ENCODE measurements around the gene ITGAV.

ITGAV gene

DNA sequence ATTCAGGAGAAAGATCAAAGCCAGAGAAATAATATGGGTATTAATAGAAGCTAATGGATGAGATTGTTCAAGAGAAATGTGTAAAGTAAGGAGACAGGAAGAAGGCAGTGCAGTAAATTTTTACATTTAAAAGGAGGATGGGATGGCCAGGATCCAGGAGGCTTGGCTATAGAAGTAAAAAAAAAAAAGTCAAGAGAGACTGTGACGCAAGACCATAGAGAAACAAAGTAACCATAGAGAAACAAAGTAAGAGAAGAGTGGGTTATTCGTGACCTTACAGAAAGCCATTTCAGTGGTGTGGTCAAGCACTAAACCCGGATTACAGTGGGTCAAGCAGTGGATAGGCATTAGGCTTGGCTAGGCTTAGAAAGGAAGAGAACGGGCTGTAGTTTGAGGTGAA lies 93.5 kb downstream of the ITGAV start:
- no peak for DNase-seq

DNA sequence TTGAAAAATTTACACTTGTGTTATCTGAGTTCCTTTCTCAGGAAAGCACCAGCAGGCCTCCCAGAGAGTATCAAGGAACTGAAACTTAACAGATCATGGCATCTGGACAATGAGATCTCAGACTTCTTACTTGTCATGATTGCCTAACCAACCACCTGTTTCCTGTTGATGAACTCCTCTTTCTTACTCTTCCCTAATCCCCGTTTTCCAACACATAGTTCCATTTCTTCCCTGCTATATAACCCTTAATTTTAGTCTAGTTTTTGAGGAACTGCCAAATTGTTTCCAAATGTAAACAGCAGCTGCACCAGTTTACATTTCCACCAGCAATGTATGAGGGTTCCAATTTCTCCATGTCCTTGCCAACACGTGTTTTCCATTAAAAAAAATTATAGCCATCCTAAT lies 98.0 kb downstream of the ITGAV start:
- DNase-seq: no peak

DNA sequence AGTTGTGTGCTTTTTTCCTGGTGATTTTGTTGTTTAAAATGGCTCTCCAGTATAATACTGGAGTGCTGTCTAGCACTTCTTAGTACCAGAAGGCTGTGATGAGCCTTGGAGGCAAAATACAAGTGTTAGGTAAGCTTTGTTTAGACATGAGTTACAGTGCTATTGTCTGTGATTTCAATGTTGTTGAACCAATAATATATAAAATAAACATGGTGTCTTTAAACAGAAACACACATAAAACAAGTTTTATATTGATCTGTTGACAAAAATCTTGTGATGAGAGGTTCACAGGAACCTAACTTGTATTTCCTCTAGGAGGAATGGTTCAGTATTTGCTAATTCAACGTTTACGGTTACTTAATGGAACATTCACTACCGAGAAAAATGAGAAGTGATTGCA lies 99.0 kb downstream of the ITGAV start:
- DNase-seq: no peak

DNA sequence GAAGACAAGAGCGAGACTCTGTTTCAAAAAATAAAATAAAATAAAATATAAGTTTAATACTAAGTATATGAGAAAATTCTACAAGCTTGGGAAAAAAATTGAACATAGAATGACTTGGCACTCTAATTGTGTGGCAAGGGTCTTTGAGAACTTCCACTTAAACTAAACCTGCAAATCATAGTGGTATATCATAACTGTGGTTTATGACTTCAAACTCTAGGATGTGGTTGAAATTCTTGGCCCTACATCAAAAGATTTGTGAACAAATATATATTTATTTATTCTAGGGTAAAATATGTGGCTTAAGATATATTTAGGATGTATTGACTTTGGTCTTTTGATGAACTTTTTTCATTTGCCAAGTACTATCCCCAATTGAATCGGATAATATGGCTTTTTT lies 100.9 kb downstream of the ITGAV start:
- DNase-seq: no peak

DNA sequence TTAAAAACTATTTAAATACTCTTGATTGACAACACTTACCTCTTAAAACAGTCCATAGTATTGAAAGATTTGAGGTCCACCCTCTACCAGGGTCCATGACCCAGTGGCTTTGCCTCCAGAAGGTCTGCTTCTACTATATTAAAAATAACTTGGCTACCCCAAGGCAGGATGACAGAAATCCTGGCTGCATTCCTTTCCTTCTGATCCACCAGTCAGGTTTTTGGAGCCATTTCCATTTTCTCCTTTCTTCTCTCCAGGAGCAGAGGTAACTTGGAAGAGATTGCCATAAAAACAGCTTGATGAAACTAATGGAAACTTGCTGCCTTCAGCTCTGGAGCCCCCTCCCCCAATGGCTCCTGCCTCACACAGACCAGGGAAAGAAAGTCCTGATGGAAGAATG lies 101.4 kb downstream of the ITGAV start:
- no peak for DNase-seq

DNA sequence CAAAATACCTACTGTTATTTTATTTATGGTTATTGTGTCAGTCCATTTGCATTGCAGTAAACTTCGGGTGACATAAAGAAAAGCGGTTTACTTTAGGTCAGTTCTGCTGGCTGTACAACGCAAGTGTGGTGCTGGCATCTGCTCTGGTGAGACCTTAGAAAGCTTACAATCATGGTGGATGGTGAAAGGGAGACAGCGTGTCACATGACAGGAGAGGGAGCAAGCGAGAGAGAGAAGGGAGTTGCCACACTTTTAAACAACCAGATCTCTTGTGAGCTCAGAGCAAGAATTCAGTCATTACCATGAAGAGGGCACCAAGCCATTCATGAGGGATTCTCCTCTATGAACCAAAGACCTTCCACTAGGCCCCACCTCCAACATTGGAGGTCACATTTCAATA lies 102.0 kb downstream of the ITGAV start:
- no peak for DNase-seq

DNA sequence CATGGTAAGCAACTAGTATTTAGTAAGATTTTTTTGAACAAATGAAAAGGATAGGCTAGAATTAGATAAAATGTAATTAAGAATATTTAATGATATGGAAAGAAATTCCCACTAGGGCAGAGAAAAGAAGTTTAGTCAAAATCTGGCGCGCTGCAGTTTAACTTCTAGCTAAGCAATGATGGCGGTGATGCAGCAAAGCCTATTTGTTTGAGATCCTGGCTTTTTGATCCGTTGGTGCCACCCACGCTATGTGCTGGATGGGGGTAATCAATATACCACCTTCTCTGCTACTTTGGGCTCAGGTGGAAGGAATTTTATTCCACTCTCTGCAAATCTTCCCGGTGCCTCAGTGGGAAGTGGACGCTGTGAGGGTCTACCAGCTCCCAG lies 103.6 kb downstream of the ITGAV start:
- no peak for DNase-seq

DNA sequence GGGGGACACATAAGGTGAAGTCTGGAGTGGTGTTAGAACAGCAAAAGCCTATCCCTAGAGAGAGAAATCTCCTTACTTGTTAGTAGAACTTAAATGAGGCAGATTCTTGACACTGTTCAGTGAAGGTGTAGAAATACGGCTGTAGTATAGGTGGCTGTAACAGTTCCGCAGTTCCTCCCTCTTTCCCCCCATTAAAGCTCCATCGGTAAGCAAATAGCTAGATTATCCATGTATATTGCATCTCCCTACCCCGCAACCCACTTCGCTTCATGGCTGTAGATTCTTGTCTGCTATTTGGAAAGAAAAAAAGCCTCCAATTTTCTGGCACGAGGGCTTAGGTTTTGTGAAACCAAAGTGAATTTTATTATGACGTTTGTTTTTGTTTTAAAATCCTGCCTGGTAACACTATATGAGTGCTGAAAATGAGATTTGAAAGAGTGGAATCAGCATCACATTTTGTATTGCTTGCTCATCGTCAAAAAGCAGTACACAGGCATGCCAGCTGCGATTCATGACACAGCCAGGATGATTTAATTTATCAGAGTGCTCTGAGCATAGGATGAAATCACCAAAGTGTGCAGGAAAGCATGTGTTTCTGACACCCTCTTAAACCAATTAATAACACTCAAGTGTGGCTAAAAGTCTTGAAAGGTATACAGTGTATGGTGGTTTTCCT lies 105.4 kb downstream of the ITGAV start:
- DNase-seq: no peak

DNA sequence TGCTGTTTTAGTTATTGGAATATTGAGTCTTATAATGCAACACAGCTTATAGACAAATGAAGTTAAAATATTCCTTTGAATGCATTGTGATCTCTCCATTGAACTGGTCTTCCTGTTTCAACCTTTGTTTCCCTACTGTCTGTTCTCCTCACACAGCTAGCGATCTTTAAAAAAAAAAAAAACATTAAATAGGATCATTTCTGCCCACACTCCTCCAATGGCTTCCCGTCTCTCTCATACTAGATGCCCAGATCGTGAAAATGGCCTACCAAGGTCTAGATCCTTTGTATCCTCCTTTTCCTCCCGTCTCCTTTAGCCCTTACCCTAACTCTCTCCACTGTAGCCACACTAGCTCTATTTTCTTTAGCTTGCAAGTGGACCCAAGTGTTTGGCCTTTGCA lies 106.4 kb downstream of the ITGAV start:
- no peak for DNase-seq

DNA sequence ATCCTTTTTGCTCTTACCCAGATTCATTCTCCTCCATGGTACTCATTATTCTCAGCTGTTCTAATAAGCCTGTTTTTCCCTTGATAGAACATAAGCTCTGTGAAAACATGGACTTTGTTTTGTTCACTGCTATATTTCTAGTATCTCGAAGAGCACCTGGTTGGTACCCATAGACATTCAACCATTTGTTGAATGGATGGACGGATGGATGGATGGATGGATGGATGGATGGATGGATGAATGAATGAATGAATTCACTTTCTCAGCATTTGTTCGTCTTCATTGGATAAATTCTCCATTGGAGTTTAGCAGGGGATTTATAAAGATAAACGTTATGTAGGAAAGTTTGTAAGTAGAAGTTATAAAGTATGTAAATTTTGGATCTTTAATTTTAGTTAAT lies 106.9 kb downstream of the ITGAV start:
- DNase-seq: no peak

DNA sequence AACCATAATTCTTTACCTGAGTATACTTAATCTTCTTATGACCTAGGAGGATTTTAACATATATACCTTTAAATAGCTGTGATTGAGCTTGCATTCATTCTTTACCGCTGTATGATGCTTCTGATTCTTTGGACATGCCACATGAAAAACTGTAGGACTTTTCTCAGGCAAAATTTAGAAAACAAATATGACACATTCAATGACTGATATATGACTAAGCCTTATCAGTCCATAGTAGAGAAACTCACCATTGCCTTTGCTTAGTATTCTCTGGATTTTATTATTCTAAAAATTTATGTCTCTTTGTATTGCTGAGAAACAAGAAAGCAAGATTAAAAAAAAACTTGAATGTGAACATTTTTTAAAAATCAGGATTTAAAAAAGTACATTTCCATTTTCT lies 107.7 kb downstream of the ITGAV start:
- no peak for DNase-seq

DNA sequence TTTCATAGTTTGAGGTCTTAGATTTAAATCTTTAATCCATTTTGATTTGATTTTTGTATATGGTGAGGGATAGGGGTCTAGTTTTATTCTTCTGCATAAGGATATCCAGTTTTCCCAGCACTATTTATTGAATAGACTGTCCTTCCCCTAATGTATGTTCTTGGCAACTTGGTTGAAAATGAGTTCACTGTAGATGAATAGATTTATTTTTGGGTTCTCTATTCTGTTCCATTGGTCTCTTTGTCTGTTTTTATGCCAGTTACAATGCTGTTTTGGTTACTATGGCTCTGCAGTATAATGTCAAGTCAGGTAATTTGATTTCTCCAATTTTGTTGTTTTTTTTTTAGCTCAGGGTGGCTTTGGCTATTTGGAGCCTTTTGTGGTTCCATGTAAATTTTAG lies 109.9 kb downstream of the ITGAV start:
- no peak for DNase-seq

DNA sequence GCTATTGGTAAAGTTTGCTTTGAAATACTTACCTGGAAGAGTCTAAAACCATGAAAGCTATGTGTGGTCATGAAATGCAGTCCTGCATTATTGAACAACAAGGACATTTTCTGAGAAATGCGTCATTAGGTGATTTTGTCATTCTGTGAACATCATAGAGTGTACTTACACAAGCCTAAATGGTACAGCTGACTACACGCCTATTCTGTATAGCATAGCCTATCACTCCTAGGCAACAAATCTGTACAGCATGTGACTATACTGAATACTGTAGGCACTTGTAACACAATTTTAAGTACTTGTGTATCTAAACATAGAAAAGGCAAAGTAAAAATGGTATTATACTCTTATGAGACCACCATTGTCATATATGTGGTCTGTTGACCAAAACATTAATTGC lies 112.2 kb downstream of the ITGAV start:
- DNase-seq: no peak

DNA sequence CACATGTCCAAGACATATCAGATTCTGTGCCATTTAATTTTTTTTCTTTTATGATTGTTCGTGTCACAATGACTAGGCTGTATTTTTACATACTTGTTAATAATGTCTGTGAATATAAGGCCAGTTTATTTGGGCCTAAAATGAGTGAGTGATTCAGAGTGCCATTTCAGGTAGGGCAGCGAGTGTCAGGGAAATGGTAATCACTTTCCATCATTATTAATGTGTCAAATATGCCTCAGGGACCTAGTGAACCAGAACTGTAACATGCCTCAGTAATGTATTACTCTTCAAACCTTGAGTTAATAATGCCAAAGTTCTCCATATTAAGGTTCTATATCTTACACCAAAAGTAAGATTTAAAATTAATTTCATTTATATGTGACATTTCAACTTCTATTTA lies 112.6 kb downstream of the ITGAV start:
- no peak for DNase-seq

DNA sequence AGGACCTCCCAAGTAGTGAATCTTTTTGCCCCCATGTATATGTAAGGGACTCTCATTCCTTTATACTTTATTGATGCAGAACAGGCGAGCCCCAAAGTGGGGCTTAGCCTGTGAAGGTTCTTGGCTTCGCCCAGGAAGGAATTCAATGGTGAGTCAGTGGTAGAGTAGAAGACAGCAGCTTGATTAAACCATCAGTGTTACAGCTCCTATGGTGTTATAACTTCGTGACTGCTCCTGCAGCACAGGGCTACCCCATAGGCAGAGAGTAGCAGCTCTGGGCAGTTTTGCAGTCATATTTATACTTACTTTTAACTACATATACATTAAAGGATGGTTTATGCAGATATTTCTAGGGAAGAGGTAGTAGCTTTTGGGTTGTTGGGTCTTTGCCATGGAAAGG lies 115.0 kb downstream of the ITGAV start:
- DNase-seq: no peak

DNA sequence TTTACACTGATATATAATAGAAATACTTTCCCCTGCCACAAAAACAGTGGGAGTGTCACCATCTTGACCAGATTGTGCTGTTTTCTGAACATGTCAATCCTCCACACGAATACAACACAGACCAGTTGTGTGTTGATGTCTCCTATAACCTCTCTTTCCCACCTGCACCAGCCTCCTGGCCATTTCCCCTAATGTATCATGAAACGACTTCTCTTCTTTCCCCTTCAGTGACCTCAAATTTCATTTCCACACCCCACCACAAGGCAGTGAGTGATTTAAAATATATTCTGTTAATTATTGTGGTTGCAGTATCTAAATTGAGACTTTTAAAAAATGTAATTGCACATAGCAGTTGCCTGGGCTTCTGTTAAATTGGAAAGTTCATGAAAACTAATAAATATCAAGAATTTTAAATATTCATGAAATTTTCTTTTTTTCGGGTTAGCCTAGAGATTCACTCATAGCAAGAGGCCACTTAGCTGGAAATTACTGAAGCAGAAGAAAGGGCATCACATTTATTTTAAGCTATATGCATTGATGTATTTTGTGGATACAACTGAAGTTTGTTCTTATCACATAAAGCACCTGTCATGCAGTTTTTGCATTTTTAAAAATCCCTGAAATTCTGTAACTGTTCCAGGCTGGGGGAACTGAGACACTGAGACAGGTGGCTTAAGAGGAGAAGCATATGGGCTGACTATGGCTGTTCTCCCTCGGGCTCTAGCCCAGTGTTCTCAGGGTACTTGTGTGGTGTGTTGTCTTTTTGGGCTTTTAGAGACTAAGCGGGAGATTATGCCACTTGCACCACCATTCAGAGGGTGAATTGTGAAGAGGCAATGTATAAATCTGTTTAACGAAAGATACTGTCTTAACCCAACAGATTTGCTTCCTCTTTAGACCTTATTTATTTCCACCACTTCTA lies 119.9 kb downstream of the ITGAV start:
- no peak for DNase-seq

DNA sequence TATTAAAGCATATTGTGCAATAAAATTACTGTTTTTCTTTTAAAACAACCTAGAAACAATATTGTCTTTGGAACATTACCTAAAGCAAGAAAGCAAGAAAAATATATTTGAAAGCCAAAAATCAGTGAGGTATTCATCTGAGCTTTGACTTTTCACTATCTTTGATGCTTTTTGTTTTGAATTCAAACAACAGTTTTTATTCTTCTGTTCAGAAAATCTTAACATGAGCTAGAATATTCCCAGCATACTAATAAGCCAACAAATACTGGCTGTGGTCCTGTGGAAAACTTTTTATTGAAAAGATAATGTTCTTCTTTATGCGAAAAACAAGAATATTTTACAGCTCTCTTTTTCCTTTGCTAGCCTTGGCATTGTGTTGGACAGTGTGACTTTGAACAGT lies 123.8 kb downstream of the ITGAV start:
- no peak for DNase-seq

DNA sequence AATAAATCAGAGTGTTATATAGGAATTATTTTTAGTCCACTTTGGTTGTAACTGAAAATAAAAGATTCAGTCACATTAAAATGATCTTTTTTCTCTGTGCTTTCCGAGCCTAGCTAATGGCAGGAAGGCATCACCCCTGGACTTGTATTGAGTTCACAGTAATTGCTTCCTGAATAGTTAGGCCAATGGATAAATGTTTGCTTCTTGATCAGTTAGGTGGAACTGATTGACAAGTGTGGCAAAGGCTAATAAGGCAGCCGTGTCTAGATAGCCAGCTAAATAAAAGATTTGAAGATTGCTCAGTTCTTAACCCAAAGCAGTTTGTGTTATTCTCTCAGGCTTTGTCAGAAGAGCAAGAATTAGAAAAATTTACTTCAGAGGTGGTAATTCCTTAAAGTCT lies 124.8 kb downstream of the ITGAV start:
- DNase-seq: no peak

DNA sequence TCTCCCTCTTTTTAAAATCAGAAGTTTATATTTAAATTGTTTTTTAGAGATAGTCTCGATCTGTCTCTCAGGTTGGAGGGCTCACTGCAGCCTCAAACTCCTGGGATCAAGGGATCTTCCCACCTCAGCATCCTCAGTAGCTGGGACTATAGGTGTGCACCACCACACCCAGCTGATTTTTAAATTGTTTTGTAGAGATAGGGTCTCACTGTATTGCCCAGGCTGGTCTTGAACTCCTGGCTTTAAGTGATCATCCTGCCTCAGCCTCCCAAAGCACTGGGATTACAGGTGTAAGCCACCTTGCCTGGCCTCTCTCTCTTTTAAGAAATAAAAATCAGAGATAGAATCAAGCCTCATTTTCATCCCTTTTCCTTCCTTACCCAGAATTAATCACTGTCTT lies 126.1 kb downstream of the ITGAV start:
- no peak for DNase-seq

DNA sequence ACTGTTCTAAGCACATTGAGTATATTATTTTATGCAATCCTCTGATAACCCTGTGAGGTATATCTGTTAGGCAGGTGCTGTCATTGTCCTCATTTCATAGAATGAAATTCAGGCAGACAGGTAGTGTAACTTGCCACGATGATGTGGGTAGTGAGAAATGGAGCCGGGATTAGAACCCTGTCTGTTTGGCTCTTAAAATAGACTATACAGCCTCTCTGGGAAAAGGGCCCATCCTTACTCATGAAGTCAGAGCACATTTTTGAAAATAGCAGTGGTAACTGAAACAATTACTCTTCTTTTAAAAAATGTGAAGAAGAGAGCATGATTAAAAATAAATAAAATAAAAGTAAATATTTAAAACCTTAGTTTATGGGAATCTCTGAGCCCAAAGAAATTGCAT lies 127.0 kb downstream of the ITGAV start:
- no peak for DNase-seq

DNA sequence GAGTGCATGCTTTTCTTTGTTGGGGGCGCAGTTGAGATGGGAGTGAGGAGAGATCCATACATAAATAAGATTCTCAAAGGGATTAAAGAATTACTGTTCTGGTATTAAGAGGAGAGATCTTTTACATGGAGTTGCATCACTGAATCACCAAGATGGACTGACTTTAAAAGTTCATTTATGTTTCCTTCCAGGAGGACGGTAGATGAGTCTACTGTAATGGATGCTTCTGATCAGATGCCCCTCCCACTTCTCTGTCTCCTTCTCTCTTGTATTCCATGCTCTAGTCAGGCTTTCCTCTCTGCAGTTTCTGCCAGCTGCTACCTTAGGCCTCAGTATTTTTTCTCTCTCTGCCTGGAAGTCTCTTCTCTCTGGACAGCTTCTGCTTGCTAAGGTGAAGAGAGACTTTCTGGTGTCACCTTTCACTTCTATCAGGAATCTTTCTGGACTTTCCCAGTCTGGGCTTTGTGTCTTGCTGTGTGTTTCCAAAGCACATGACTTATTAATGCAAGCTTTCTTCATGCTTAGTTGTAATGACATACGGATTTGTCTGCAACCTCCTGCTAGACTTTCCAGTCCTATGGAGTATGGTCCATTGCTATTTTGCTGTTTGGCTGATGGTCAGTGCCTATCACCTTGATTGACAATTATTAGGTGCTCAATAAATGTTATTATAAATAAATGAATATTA lies 127.6 kb downstream of the ITGAV start:
- no peak for DNase-seq

DNA sequence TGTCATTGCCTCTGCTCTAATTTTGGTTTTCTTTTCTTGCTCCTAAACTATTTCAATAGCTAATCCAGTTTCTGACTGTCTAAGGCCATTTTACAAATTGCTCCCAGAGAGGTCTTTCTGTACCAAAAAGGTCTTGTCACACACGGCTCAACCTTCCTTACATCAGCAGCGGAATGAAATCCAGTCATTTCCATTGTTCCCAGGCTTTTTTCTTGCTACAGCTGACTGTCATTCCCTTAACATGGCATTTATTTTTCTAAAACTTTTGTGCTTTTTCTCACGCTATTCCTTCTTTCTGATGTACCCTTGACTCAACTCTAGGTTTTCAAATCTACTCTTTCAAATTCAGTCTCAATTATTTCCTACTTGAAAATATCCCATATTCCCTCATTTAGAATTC lies 128.3 kb downstream of the ITGAV start:
- no peak for DNase-seq

DNA sequence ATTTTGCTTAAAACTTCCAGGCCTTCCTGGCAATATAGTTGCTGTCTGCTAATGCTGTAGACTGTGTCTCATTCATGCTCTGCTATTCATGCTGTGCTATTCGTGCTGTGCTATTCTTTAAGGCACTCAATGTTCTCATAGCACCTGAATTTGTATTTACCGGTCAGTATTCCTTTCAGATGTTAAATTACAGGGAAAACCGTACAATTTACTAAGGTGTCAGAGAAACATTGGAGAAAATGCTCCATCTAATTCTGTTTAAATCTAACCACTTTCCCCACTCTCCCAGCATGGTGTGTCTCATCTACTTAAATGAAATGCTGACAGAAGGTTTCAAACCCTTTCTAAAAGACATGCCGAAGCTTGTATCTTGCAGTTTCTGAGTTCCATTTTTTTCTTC lies 129.0 kb downstream of the ITGAV start:
- no peak for DNase-seq

DNA sequence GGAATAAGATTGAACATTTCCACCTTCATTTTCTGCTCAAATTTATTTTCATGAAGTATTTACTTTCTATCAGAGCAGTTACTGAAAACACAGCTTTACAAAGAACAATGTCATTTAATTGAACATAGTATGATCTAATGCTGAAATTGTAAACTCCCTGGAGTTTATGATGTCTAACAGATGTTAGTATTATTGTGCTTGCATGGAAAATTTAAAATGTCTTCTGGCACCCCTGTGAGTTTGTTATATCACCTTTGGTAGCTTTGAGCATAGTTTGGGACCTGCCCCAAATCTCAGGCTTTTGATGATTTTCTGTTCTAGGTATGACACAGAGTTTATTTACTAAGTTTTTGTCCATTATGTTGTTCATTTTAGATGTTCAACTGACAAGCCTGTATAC lies 132.1 kb downstream of the ITGAV start:
- no peak for DNase-seq

All from activated effector memory CD4-positive, alpha-beta T cell treated with anti-CD3 and anti-CD28 coated beads, Interleukin-2, amount 50 U/mL, for 16 hours (primary cell).